ENCODE results near the gene PDE11A. TPM values are rescaled to one million over a fixed set of nuclear protein-coding genes. Genes with fewer than 3 reads are reported as not detected.

PDE11A gene
- total RNA-seq, 2 experiments from 2014 or later: not detected

GRCh38 chr2:177675350-177675821, 397.2 kb downstream of the PDE11A start:
- H3K9me3 Mint-ChIP-seq: no peaks in the 10 kb centered on the region
- ATAC-seq (ENCODE audit: poor library complexity) (no peak), DNase-seq (no peak)
- no peaks in the 10 kb centered on the region for H3K36me3 ChIP-seq (ENCODE audit: insufficient read depth, low read length)
- no peaks in the 10 kb centered on the region for H3K4me1 ChIP-seq (ENCODE audit: insufficient read depth, low read length)
- no peak overlapping the region for H3K4me3 ChIP-seq (ENCODE audit: low read length)
- no peaks in the 10 kb centered on the region for H3K36me3 Mint-ChIP-seq (ENCODE audit: low read depth)
- no peak overlapping the region for H3K27ac ChIP-seq (ENCODE audit: low read depth in 1 of 2, low read length in 2 of 2)
- H3K27me3 ChIP-seq (ENCODE audit: control insufficient read depth in 1 of 2, insufficient read depth in 2 of 2, low read length in 2 of 2): peaks cover 0 to 7% of the 10 kb centered on the region in 2 experiments
- H3K9me3 ChIP-seq (ENCODE audit: control insufficient read depth in 1 of 2, insufficient read depth in 1 of 2, low read length in 2 of 2): no peaks in the 10 kb centered on the region
- CTCF ChIA-PET: no interaction called here
- H3K4me1 Mint-ChIP-seq (ENCODE audit: low read depth): no peaks in the 10 kb centered on the region
- POLR2A ChIA-PET: no interaction called here
- intact Hi-C loops (cut with DNase I, micrococcal nuclease): no loop called here
- peaks cover 25% of the 10 kb centered on the region for H3K27me3 Mint-ChIP-seq
- no peak overlapping the region for H3K27ac Mint-ChIP-seq
- H3K4me3 Mint-ChIP-seq: no peak overlapping the region
- TF ChIP-seq, protein P1, sequence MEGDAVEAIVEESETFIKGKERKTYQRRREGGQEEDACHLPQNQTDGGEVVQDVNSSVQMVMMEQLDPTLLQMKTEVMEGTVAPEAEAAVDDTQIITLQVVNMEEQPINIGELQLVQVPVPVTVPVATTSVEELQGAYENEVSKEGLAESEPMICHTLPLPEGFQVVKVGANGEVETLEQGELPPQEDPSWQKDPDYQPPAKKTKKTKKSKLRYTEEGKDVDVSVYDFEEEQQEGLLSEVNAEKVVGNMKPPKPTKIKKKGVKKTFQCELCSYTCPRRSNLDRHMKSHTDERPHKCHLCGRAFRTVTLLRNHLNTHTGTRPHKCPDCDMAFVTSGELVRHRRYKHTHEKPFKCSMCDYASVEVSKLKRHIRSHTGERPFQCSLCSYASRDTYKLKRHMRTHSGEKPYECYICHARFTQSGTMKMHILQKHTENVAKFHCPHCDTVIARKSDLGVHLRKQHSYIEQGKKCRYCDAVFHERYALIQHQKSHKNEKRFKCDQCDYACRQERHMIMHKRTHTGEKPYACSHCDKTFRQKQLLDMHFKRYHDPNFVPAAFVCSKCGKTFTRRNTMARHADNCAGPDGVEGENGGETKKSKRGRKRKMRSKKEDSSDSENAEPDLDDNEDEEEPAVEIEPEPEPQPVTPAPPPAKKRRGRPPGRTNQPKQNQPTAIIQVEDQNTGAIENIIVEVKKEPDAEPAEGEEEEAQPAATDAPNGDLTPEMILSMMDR (IDR thresholded peaks at IDR 0.05): no peak

- no peak for ATAC-seq (ENCODE audit: poor library complexity)
These were observed 398.7 kb downstream of the PDE11A start for GRCh38 chr2:177673602-177674595.

DNA sequence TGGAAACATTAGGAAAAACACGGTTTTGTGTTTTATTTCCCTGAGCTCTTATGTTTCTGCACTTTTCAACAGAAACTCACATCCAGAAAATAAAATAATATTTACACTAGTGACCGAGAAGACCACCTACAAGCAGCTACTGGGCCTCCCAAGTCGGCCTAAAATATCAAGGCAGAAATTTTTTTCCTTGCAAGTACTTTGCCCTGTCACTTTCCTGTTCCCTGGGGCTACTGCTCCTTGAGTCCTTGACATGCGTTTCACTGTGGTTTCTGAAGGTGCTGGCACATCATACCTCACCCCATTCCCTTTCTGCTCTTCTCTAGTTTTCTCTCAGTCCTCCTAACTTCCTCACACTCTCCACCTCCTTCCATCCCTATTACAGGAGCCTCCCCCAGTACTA, 400.9 kb downstream of the PDE11A start:
- intact Hi-C loops (cut with DNase I, micrococcal nuclease): no loop called here
- Histone ChIP-seq H3K36me3 (ENCODE audit: insufficient read depth, low read length) (no peaks in the 10 kb centered on the region), H3K27me3 (ENCODE audit: control insufficient read depth in 1 of 2, insufficient read depth in 2 of 2, low read length in 2 of 2) (peaks cover 0 to 3% of the 10 kb centered on the region in 2 experiments), H3K4me3 (ENCODE audit: low read length) (no peak overlapping the region), H3K9me3 (ENCODE audit: control insufficient read depth in 1 of 2, insufficient read depth in 1 of 2, low read length in 2 of 2) (no peaks in the 10 kb centered on the region), H3K4me1 (ENCODE audit: insufficient read depth, low read length) (no peaks in the 10 kb centered on the region), H3K27ac (ENCODE audit: low read depth in 1 of 2, low read length in 2 of 2) (no peak overlapping the region)
- peaks cover 16% of the 10 kb centered on the region for H3K27me3 Mint-ChIP-seq
- TF ChIP-seq, protein P1 (IDR thresholded peaks at IDR 0.05): no peak
- ChIA-PET CTCF (no interaction called here), POLR2A (no interaction called here)
- no peak overlapping the region for H3K27ac Mint-ChIP-seq
- H3K36me3 Mint-ChIP-seq (ENCODE audit: low read depth): no peaks in the 10 kb centered on the region
- no peak for DNase-seq
- H3K4me1 Mint-ChIP-seq (ENCODE audit: low read depth): no peaks in the 10 kb centered on the region
- ATAC-seq (ENCODE audit: poor library complexity): no peak
- H3K9me3 Mint-ChIP-seq: no peaks in the 10 kb centered on the region
- H3K4me3 Mint-ChIP-seq: no peak overlapping the region

More at GRCh38 chr2:177673602-177674595, 398.7 kb downstream of the PDE11A start:
- H3K4me1 ChIP-seq (ENCODE audit: insufficient read depth, low read length): no peaks in the 10 kb centered on the region
- H3K4me1 Mint-ChIP-seq (ENCODE audit: low read depth): no peaks in the 10 kb centered on the region
- POLR2A ChIA-PET: no interaction called here
- no peaks in the 10 kb centered on the region for H3K36me3 Mint-ChIP-seq (ENCODE audit: low read depth)
- peaks cover 25% of the 10 kb centered on the region for H3K27me3 Mint-ChIP-seq
- intact Hi-C loops (cut with DNase I, micrococcal nuclease): no loop called here
- H3K27me3 ChIP-seq (ENCODE audit: control insufficient read depth in 1 of 2, insufficient read depth in 2 of 2, low read length in 2 of 2): peaks cover 0 to 7% of the 10 kb centered on the region in 2 experiments
- no peaks in the 10 kb centered on the region for H3K9me3 ChIP-seq (ENCODE audit: control insufficient read depth in 1 of 2, insufficient read depth in 1 of 2, low read length in 2 of 2)
- H3K4me3 ChIP-seq (ENCODE audit: low read length): no peak overlapping the region
- H3K9me3 Mint-ChIP-seq: no peaks in the 10 kb centered on the region
- no peak overlapping the region for H3K27ac ChIP-seq (ENCODE audit: low read depth in 1 of 2, low read length in 2 of 2)
- no peak overlapping the region for H3K27ac Mint-ChIP-seq
- H3K36me3 ChIP-seq (ENCODE audit: insufficient read depth, low read length): no peaks in the 10 kb centered on the region
- no peak for DNase-seq
- TF ChIP-seq, protein P1 (IDR thresholded peaks at IDR 0.05): no peak
- no peak overlapping the region for H3K4me3 Mint-ChIP-seq
- CTCF ChIA-PET: no interaction called here
